ENCODE data around the gene FARS2.

FARS2 gene

DNA sequence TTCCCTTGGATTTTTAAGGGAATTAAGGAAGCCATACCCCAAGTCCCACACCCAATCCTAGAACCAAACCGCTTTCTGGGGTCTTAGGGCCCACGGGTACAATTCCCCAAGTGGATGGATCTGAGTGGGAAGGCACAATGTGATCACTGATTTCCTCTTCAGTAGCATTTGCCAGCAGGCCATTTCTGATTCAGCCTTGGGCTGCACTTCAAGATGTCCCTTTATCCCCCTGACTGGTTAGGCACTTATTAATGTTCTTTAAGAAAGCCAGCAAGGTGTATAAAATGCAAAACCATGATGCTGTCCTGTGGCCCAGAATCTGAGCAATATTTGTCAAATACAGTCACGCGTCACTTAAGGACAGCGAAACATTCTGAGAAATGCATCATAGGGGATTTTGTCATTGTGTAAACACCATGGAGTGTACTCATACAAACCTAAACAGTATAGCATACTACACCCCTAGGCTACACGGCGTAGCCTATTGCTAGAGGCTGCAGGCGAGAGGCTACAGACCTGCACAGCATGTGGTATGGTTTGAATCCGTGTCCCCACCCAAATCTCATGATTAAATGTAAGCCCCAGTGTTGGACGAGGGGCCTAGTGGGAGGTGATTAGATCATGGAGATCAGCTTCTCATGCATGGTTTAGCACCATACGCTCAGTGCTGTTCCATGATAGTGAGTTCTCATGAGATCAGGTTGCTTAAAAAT, 511.3 kb downstream of the FARS2 start:
- H3K9me3 ChIP-seq (ENCODE audit: control insufficient read depth, insufficient read depth, low read length) = 0 out of 2 replicates have a peak, but pooled peaks cover 3% of the 10 kb centered on the region
- H3K4me1 ChIP-seq (ENCODE audit: control insufficient read depth, insufficient read depth, low read length) = no peaks in the 10 kb centered on the region
- H3K27ac ChIP-seq (ENCODE audit: low read depth, low read length) = no peak overlapping the region
- no peak overlapping the region for H3K4me3 ChIP-seq (ENCODE audit: low read depth, low read length)
- no peak overlapping the region for H3K9ac ChIP-seq (ENCODE audit: low read depth, low read length)
- no peaks in the 10 kb centered on the region for H3K36me3 ChIP-seq (ENCODE audit: control insufficient read depth, insufficient read depth, low read length)
- no peaks in the 10 kb centered on the region for H3K27me3 ChIP-seq (ENCODE audit: control insufficient read depth, insufficient read depth, low read length)

DNA sequence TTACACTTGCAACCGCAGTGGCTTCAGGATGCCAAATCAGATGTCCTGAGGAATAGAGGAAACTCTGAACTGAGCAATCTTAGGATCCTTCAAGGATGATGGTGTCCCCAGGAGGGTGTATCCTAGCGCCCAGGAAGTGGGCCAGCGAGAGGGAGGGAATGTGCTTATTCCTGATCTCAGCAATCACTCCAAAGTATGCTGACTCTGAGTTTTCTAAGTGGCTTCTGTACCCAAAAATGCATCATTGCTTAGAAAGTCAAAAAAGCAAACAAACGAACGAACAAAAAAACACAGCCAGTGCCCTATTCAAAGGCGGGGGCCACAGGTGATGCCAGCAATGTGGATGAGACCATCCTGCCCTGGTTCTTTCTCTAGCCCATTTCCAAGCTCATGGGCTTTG, 514.8 kb downstream of the FARS2 start:
- no peaks in the 10 kb centered on the region for H3K9me3 ChIP-seq (ENCODE audit: control insufficient read depth, insufficient read depth, low read length)

DNA sequence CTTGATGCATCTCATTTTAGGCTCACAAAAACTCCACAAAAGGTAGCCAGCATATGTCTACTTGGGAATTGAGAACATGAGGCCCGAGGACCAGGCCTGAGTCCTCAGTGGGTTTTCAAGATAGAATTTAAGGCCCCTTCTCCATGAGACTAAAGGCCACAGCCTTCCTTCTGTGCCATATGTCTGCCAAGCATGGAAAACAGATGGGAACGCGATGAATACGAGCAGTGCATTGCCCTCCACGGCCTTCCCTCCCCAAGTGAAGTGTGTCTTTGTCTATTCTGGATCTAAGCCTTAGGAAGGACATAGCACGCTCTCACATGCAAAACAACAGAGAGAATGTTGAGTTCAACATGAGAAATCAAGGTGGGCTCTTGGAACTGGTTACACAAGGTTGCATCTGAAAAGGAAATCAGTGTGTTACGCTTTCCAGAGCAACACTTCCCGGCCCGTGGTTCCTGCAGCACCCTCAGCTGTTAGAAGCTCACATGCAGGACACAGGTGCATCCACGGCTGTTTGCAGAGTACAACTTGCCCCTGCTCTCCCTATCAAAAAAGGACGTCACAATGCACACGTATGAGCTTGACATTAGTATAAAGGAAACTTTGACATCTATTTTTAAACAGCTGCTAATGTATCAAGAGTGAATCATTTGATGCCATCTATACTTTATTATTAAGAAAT, 515.5 kb downstream of the FARS2 start:
- Histone ChIP-seq H3K4me1 (ENCODE audit: control insufficient read depth, insufficient read depth, low read length) (no peaks in the 10 kb centered on the region), H3K27me3 (ENCODE audit: control insufficient read depth, insufficient read depth, low read length) (no peaks in the 10 kb centered on the region), H3K9me3 (ENCODE audit: control insufficient read depth, insufficient read depth, low read length) (no peaks in the 10 kb centered on the region), H3K9ac (ENCODE audit: low read depth, low read length) (no peak overlapping the region), H3K36me3 (ENCODE audit: control insufficient read depth, insufficient read depth, low read length) (no peaks in the 10 kb centered on the region), H3K4me3 (ENCODE audit: low read depth, low read length) (no peak overlapping the region), H3K27ac (ENCODE audit: low read depth, low read length) (no peak overlapping the region)

More for the DNA sequence above, 514.8 kb downstream of the FARS2 start:
- Histone ChIP-seq H3K9ac (ENCODE audit: low read depth, low read length) (no peak overlapping the region), H3K36me3 (ENCODE audit: control insufficient read depth, insufficient read depth, low read length) (no peaks in the 10 kb centered on the region), H3K27me3 (ENCODE audit: control insufficient read depth, insufficient read depth, low read length) (no peaks in the 10 kb centered on the region), H3K27ac (ENCODE audit: low read depth, low read length) (no peak overlapping the region), H3K4me3 (ENCODE audit: low read depth, low read length) (no peak overlapping the region), H3K4me1 (ENCODE audit: control insufficient read depth, insufficient read depth, low read length) (no peaks in the 10 kb centered on the region)

DNA sequence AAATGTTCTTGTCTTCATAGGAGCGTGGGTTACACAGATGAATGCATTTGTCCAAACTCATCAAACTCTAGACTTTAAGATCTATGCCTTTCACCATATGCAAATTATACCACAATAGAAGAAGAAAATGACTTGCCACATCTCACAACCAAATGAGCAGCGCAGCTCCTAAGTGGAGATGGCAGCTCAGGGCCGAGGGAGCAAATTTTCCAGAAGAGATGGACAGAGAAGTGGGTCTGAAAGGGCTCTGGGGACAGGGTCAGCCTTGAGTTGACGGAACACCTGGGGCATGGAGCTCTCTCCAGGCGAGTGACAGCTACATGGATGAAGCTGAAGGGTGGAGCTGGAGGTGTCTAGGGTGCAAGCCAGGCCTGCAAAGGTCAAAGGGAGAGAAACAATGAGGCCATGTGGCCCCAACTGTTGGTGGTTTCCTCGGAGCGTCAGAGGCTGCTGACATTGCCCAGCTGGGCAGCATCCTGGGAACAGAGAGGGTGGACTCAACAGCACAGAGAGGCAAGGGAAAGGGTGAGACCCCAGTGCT, 517.1 kb downstream of the FARS2 start:
- no peak overlapping the region for H3K9ac ChIP-seq (ENCODE audit: low read depth, low read length)
- H3K4me3 ChIP-seq (ENCODE audit: low read depth, low read length) = no peak overlapping the region
- no peaks in the 10 kb centered on the region for H3K36me3 ChIP-seq (ENCODE audit: control insufficient read depth, insufficient read depth, low read length)
- H3K27ac ChIP-seq (ENCODE audit: low read depth, low read length) = no peak overlapping the region
- H3K4me1 ChIP-seq (ENCODE audit: control insufficient read depth, insufficient read depth, low read length) = peaks cover 8% of the 10 kb centered on the region; the same call in 1 of the 2 replicates
- H3K9me3 ChIP-seq (ENCODE audit: control insufficient read depth, insufficient read depth, low read length) = no peaks in the 10 kb centered on the region
- no peaks in the 10 kb centered on the region for H3K27me3 ChIP-seq (ENCODE audit: control insufficient read depth, insufficient read depth, low read length)

DNA sequence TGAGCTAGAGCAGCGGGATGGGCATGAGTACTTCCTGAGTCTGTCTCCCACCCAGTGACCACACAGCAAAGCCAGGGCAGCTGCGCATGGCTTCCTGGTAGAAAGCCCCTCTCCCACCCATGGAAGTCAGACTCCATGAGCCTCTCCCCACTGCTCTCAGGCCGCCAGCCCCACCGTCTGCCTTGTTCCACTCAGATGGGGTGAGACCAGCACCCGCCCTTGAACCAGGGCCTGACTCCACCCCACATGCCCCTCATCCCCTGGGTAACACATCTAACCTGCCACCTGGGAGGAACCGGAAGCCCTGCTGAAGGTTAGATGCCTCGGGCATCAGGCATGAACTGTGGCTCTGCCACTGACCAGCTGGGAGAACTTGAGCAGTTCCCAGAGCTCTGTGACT, 517.6 kb downstream of the FARS2 start:
- Histone ChIP-seq H3K27me3 (ENCODE audit: control insufficient read depth, insufficient read depth, low read length) (no peaks in the 10 kb centered on the region), H3K27ac (ENCODE audit: low read depth, low read length) (no peak overlapping the region), H3K4me1 (ENCODE audit: control insufficient read depth, insufficient read depth, low read length) (peaks cover 10% of the 10 kb centered on the region; the same call in 1 of the 2 replicates), H3K36me3 (ENCODE audit: control insufficient read depth, insufficient read depth, low read length) (no peaks in the 10 kb centered on the region), H3K9me3 (ENCODE audit: control insufficient read depth, insufficient read depth, low read length) (no peaks in the 10 kb centered on the region), H3K9ac (ENCODE audit: low read depth, low read length) (no peak overlapping the region), H3K4me3 (ENCODE audit: low read depth, low read length) (no peak overlapping the region)

DNA sequence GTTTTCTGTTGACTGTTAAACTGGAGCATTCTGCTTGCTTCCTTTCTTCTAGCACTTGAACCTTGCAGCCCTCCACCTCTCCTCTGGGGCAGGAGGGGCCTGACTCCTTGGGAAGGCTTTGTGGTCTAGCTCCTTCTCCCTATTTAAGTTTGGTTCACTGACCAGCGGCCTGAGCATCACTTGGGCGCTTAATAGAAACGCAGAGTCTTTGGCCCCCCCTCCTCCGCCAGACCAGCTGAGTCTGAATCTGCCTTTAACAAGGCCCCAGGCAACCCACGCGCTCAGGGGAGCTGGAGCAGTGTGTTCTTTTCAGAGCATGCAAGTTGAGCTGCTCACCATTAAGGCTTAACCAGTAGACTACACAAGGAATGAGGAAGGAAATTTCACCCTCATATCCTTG, 519.7 kb downstream of the FARS2 start:
- no peak overlapping the region for H3K27ac ChIP-seq (ENCODE audit: low read depth, low read length)
- no peaks in the 10 kb centered on the region for H3K27me3 ChIP-seq (ENCODE audit: control insufficient read depth, insufficient read depth, low read length)
- peaks cover 10% of the 10 kb centered on the region; the same call in 1 of the 2 replicates for H3K4me1 ChIP-seq (ENCODE audit: control insufficient read depth, insufficient read depth, low read length)

DNA sequence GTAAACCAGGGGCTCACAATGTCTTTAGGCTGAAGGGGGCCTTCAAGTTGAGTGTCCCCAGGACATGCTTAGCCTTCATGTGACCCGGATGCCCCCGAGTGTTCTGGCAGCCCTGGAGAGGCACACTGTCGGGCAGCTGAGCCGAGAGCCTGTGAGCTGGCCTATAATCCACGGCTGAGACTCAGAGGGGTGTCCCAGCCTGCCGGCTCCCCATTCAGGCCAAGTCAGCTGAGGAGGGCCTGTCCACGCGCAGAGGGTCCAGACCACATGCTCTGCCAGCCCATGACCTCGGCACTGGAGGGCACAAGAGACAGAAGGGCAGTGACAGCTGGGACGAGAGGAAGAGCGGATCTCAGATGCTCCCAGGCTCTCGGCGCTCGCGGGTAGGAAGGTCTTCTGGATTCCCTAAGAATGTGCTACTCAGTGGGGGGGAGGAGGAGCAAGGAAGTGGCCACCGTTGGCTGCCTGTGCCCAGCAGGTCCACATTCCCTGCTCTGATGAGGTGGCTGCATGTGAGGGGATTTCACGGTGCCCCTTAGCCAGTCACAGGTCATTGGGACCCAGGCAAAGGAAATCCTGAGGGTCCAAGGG, 520.7 kb downstream of the FARS2 start:
- peaks cover 10% of the 10 kb centered on the region; the same call in 1 of the 2 replicates for H3K4me1 ChIP-seq (ENCODE audit: control insufficient read depth, insufficient read depth, low read length)

More for the DNA sequence above, 519.7 kb downstream of the FARS2 start:
- Histone ChIP-seq H3K9me3 (ENCODE audit: control insufficient read depth, insufficient read depth, low read length) (no peaks in the 10 kb centered on the region), H3K4me3 (ENCODE audit: low read depth, low read length) (no peak overlapping the region), H3K9ac (ENCODE audit: low read depth, low read length) (no peak overlapping the region), H3K36me3 (ENCODE audit: control insufficient read depth, insufficient read depth, low read length) (no peaks in the 10 kb centered on the region)

DNA sequence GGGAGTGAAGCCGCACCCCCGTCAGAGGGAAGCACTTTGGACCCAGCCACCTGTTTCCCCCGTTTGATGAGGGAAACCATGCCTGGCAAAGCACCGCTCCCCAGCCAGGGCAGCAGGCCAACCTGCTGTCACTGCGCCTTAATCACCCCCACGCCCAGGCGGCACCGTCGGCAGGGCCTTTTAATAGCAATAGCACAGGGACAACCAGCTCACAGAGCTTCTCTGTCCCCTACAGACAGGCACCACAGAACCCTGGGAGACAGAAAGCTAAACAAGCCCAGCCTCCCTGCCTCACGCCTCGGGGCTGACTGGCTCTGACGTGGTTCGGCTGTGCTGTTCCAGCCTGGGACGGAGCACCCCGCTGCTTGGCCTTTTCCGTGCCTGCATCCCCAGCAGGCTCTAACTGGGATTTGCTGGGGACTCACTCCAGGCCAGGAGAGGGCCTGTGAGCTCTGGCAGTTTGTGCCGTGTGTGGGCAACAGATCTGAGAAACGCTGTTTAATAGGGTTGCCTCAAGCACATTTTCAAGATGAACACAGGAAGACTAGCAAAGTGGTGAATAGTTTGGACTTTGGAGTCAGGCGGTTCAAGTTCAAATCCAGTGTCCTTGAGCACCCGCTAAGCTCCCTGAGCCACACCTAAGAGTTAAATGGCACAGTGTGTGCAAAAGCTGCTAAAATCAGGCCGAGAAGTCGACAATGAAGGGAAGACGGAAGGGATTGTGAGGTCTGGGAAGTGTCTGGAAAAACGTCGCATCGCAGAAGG, 521.7 kb downstream of the FARS2 start:
- peaks cover 10% of the 10 kb centered on the region; the same call in 1 of the 2 replicates for H3K4me1 ChIP-seq (ENCODE audit: control insufficient read depth, insufficient read depth, low read length)
- no peaks in the 10 kb centered on the region for H3K9me3 ChIP-seq (ENCODE audit: control insufficient read depth, insufficient read depth, low read length)
- H3K9ac ChIP-seq (ENCODE audit: low read depth, low read length) = no peak overlapping the region
- H3K27ac ChIP-seq (ENCODE audit: low read depth, low read length) = no peak overlapping the region
- H3K36me3 ChIP-seq (ENCODE audit: control insufficient read depth, insufficient read depth, low read length) = no peaks in the 10 kb centered on the region
- H3K4me3 ChIP-seq (ENCODE audit: low read depth, low read length) = no peak overlapping the region
- no peaks in the 10 kb centered on the region for H3K27me3 ChIP-seq (ENCODE audit: control insufficient read depth, insufficient read depth, low read length)

More for the DNA sequence above, 520.7 kb downstream of the FARS2 start:
- Histone ChIP-seq H3K9me3 (ENCODE audit: control insufficient read depth, insufficient read depth, low read length) (no peaks in the 10 kb centered on the region), H3K36me3 (ENCODE audit: control insufficient read depth, insufficient read depth, low read length) (no peaks in the 10 kb centered on the region), H3K27me3 (ENCODE audit: control insufficient read depth, insufficient read depth, low read length) (no peaks in the 10 kb centered on the region), H3K27ac (ENCODE audit: low read depth, low read length) (no peak overlapping the region), H3K4me3 (ENCODE audit: low read depth, low read length) (no peak overlapping the region), H3K9ac (ENCODE audit: low read depth, low read length) (no peak overlapping the region)

DNA sequence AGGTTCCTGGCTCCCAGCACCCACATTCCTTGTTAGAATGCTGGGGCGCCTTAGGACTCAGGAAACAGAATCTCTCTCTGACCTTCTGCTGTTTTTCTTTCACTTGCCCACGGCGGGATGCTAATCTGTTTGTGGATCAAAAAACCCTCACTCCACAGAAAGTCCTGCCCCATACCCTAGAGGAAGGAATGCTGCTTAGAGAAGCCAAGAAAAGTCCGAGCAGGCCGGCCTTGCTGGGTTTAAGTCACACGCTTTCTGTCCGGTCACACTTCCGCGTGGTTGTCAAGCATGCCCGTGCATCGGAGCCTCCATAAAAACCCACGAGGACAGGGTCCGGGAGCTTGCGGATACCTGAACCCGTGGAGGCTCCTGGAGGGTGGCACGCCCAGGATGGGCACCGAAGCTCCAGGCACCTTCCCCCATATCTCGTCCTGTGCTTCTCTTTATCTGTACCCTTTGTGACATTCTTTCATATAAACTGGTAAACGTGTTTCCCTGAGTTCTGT, 522.3 kb downstream of the FARS2 start:
- Histone ChIP-seq H3K9ac (ENCODE audit: low read depth, low read length) (no peak overlapping the region), H3K27me3 (ENCODE audit: control insufficient read depth, insufficient read depth, low read length) (no peaks in the 10 kb centered on the region), H3K27ac (ENCODE audit: low read depth, low read length) (no peak overlapping the region), H3K4me1 (ENCODE audit: control insufficient read depth, insufficient read depth, low read length) (peaks cover 10% of the 10 kb centered on the region; the same call in 1 of the 2 replicates), H3K9me3 (ENCODE audit: control insufficient read depth, insufficient read depth, low read length) (no peaks in the 10 kb centered on the region), H3K36me3 (ENCODE audit: control insufficient read depth, insufficient read depth, low read length) (no peaks in the 10 kb centered on the region), H3K4me3 (ENCODE audit: low read depth, low read length) (no peak overlapping the region)

DNA sequence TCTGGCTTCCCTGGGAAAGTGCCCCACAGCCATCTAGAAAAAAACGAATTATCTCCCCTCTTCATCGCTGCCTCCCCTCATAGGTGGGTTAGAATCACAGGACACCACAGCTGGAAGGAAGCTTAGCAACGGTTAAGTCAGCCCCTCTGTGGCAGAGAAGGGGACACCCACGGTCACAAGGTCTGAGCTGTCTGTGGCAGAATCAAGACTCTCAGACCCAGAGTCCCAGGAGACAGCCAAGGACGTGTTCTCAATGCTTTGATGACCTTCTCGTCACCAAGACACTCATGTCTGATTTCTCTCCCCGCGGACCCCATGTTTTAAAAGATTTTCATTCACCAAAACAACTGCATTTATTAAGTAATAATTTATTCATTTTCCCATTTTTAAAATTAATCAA, 523.9 kb downstream of the FARS2 start:
- Histone ChIP-seq H3K27me3 (ENCODE audit: control insufficient read depth, insufficient read depth, low read length) (no peaks in the 10 kb centered on the region), H3K9me3 (ENCODE audit: control insufficient read depth, insufficient read depth, low read length) (no peaks in the 10 kb centered on the region), H3K4me3 (ENCODE audit: low read depth, low read length) (no peak overlapping the region), H3K27ac (ENCODE audit: low read depth, low read length) (no peak overlapping the region), H3K9ac (ENCODE audit: low read depth, low read length) (no peak overlapping the region), H3K4me1 (ENCODE audit: control insufficient read depth, insufficient read depth, low read length) (peaks cover 10% of the 10 kb centered on the region; the same call in 1 of the 2 replicates), H3K36me3 (ENCODE audit: control insufficient read depth, insufficient read depth, low read length) (no peaks in the 10 kb centered on the region)
